GM23338 (cell line): Measurements from ENCODE around the gene SLC9A3. TPM values are rescaled to one million over a fixed set of nuclear protein-coding genes. Genes with fewer than 3 reads are reported as not detected.

Experiments
- ATAC-seq: fragments of 200-7000 bp; cut with Tn5 transposase; 3 replicates; pipeline ENCODE4 v1.9.1; 2020
- DNase-seq: peaks from one replicate; pipeline ENCODE4 v3.0.0-alpha.2; 2015; ENCODE audit warnings: low spot score
- H2AFZ ChIP-seq: fragments of 200-600 bp; sonication (generic); 2 replicates; pipeline ENCODE4 v1.8.0; 2016; ENCODE audit warnings: antibody characterized with exemption, mild to moderate bottlenecking, moderate library complexity
- H3F3A ChIP-seq: fragments of 200-600 bp; sonication (generic); replicated peaks from 2 replicates; pipeline ENCODE4 v1.8.0; 2017; ENCODE audit warnings: antibody characterized with exemption, mixed run types, low read depth
- H3K27ac ChIP-seq: fragments of 200-600 bp; sonication (generic); 2 replicates; pipeline ENCODE4 v1.6.1; 2016; ENCODE audit warnings: low read depth
- H3K27me3 ChIP-seq: fragments of 200-600 bp; sonication (generic); 2 replicates; pipeline ENCODE4 v1.8.0; 2016; ENCODE audit warnings: mild to moderate bottlenecking, mixed run types, moderate library complexity; ENCODE audit not compliant: insufficient read depth
- H3K36me3 ChIP-seq: fragments of 200-600 bp; sonication (generic); 2 replicates; pipeline ENCODE4 v1.8.0; 2016; ENCODE audit warnings: mild to moderate bottlenecking; ENCODE audit not compliant: insufficient read depth
- H3K4me1 ChIP-seq: fragments of 200-600 bp; sonication (generic); 2 replicates; pipeline ENCODE4 v1.8.0; 2016; ENCODE audit warnings: mild to moderate bottlenecking, moderate library complexity; ENCODE audit not compliant: insufficient read depth
- H3K4me2 ChIP-seq: fragments of 200-600 bp; sonication (generic); 2 replicates; pipeline ENCODE4 v1.7.1; 2017; ENCODE audit warnings: mixed run types
- H3K4me3 ChIP-seq: fragments of 200-600 bp; sonication (generic); 2 replicates; pipeline ENCODE4 v1.6.1; 2016; ENCODE audit warnings: mixed run types
- H3K79me2 ChIP-seq: fragments of 200-600 bp; sonication (generic); replicated peaks from 2 replicates; pipeline ENCODE4 v1.8.0; 2017; ENCODE audit warnings: mild to moderate bottlenecking; ENCODE audit not compliant: insufficient read depth
- H3K9me2 ChIP-seq: fragments of 200-600 bp; sonication (generic); 2 replicates; pipeline ENCODE4 v1.8.0; 2017; ENCODE audit not compliant: insufficient read depth
- H4K20me1 ChIP-seq: fragments of 200-600 bp; sonication (generic); replicated peaks from 2 replicates; pipeline ENCODE4 v1.8.0; 2017; ENCODE audit warnings: mild to moderate bottlenecking; ENCODE audit not compliant: insufficient read depth
- H3K27ac Mint-ChIP-seq: 2 replicates; pipeline ENCODE4 v1.8.0; 2020; ENCODE audit warnings: inconsistent platforms, mild to moderate bottlenecking, moderate library complexity, mixed read lengths
- H3K27me3 Mint-ChIP-seq: 3 replicates; pipeline ENCODE4 v1.8.0; 2022; ENCODE audit warnings: low read depth, mild to moderate bottlenecking, moderate library complexity, mixed read lengths, inconsistent platforms; ENCODE audit not compliant: insufficient read depth, poor library complexity
- H3K36me3 Mint-ChIP-seq: 3 replicates; pipeline ENCODE4 v1.8.0; 2021; ENCODE audit warnings: low read depth, mild to moderate bottlenecking, inconsistent platforms, moderate library complexity, mixed read lengths
- H3K4me1 Mint-ChIP-seq: 3 replicates; pipeline ENCODE4 v1.8.0; 2020; ENCODE audit warnings: mild to moderate bottlenecking, inconsistent platforms, mixed read lengths
- H3K4me3 Mint-ChIP-seq: 3 replicates; pipeline ENCODE4 v1.8.0; 2021; ENCODE audit warnings: moderate library complexity, mild to moderate bottlenecking, inconsistent platforms, mixed read lengths
- H3K9me3 Mint-ChIP-seq: 3 replicates; pipeline ENCODE4 v1.8.0; 2020; ENCODE audit warnings: moderate library complexity, mild to moderate bottlenecking, inconsistent platforms, mixed read lengths
- CREB1 ChIP-seq: fragments of 250-450 bp; sonication (Bioruptor Pico); IDR thresholded peaks from 2 replicates; pipeline ENCODE4 v1.5.0; 2020; ENCODE audit warnings: low read depth, mild to moderate bottlenecking, moderate library complexity
- EZH2phosphoT487 ChIP-seq: fragments of 200-600 bp; sonication (generic); IDR thresholded peaks from one replicate; pipeline ENCODE4 v1.8.1; 2018; ENCODE audit warnings: antibody characterized with exemption; ENCODE audit not compliant: unreplicated experiment
- JUNB ChIP-seq: IDR thresholded peaks from one replicate; pipeline ENCODE4 v1.6.1; 2016; ENCODE audit warnings: antibody characterized with exemption; ENCODE audit not compliant: unreplicated experiment
- STAT1 ChIP-seq: IDR thresholded peaks from one replicate; pipeline ENCODE4 v1.6.1; 2016; ENCODE audit warnings: antibody characterized with exemption; ENCODE audit not compliant: unreplicated experiment
- ZNF114 ChIP-seq: fragments of 250-450 bp; sonication (Bioruptor Pico); IDR thresholded peaks from 2 replicates; pipeline ENCODE4 v1.5.0; 2020; ENCODE audit warnings: mild to moderate bottlenecking, moderate library complexity
- ZNF331 ChIP-seq: fragments of 250-450 bp; sonication (Bioruptor Pico); IDR thresholded peaks from 2 replicates; pipeline ENCODE4 v1.5.0; 2020; ENCODE audit warnings: low read depth, mild to moderate bottlenecking, moderate library complexity
- polyA plus RNA-seq: library from polyadenylated mRNA; unstranded; fragments of >200 nt; fragmentation: Nextera tagmentation; extraction: Ambion mirVana; gene quantifications from 2 replicates; pipeline ENCODE4 v1.2.1, GENCODE V29; 2016
- total RNA-seq: library from RNA; depleted of rRNA; stranded (reverse); fragments of >200 nt; shearing (Covaris generic); gene quantifications from 2 replicates; pipeline ENCODE4 v1.2.3, GENCODE V29; 2014
- TF ChIP-seq, protein P1 (sequence below): IDR thresholded peaks from one replicate; pipeline ENCODE4 v1.6.1; 2018; ENCODE audit warnings: antibody characterized with exemption; ENCODE audit not compliant: unreplicated experiment
- TF ChIP-seq, protein P2 (sequence below), 2 experiments: fragments of 200-600 bp in 1 of 2; sonication (generic) in 1 of 2; conservative IDR thresholded peaks; 2 replicates each; pipeline versions ENCODE4 v1.5.1 to v1.6.1; 2016 to 2017; ENCODE audit warnings: antibody characterized with exemption in 2 of 2, low read depth in 2 of 2, mild to moderate bottlenecking in 2 of 2, moderate library complexity in 1 of 2
- TF ChIP-seq, protein P3 (sequence below): fragments of 250-450 bp; sonication (Bioruptor Pico); IDR thresholded peaks from 2 replicates; pipeline ENCODE4 v1.5.0; 2020; ENCODE audit warnings: mild to moderate bottlenecking, moderate library complexity

SLC9A3 gene
- total and polyA plus RNA-seq, 2 experiments from 2014 or later, result 0.39 to 3.1 TPM

- TF ChIP-seq, protein P1, sequence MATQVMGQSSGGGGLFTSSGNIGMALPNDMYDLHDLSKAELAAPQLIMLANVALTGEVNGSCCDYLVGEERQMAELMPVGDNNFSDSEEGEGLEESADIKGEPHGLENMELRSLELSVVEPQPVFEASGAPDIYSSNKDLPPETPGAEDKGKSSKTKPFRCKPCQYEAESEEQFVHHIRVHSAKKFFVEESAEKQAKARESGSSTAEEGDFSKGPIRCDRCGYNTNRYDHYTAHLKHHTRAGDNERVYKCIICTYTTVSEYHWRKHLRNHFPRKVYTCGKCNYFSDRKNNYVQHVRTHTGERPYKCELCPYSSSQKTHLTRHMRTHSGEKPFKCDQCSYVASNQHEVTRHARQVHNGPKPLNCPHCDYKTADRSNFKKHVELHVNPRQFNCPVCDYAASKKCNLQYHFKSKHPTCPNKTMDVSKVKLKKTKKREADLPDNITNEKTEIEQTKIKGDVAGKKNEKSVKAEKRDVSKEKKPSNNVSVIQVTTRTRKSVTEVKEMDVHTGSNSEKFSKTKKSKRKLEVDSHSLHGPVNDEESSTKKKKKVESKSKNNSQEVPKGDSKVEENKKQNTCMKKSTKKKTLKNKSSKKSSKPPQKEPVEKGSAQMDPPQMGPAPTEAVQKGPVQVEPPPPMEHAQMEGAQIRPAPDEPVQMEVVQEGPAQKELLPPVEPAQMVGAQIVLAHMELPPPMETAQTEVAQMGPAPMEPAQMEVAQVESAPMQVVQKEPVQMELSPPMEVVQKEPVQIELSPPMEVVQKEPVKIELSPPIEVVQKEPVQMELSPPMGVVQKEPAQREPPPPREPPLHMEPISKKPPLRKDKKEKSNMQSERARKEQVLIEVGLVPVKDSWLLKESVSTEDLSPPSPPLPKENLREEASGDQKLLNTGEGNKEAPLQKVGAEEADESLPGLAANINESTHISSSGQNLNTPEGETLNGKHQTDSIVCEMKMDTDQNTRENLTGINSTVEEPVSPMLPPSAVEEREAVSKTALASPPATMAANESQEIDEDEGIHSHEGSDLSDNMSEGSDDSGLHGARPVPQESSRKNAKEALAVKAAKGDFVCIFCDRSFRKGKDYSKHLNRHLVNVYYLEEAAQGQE, result no peak
- TF ChIP-seq CREB1 (CRISPR knock-in tag), result no peak
- no peak for TF ChIP-seq STAT1
- TF ChIP-seq ZNF114 (CRISPR knock-in tag), result no peak
- TF ChIP-seq, protein P2, sequence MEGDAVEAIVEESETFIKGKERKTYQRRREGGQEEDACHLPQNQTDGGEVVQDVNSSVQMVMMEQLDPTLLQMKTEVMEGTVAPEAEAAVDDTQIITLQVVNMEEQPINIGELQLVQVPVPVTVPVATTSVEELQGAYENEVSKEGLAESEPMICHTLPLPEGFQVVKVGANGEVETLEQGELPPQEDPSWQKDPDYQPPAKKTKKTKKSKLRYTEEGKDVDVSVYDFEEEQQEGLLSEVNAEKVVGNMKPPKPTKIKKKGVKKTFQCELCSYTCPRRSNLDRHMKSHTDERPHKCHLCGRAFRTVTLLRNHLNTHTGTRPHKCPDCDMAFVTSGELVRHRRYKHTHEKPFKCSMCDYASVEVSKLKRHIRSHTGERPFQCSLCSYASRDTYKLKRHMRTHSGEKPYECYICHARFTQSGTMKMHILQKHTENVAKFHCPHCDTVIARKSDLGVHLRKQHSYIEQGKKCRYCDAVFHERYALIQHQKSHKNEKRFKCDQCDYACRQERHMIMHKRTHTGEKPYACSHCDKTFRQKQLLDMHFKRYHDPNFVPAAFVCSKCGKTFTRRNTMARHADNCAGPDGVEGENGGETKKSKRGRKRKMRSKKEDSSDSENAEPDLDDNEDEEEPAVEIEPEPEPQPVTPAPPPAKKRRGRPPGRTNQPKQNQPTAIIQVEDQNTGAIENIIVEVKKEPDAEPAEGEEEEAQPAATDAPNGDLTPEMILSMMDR (conservative IDR thresholded peaks at IDR 0.05; ENCODE audit: low read depth in 2 of 2), result no peak
- TF ChIP-seq JUNB, result no peak
- no peak for TF ChIP-seq EZH2phosphoT487
- no peak for TF ChIP-seq ZNF331 (CRISPR knock-in tag)
- Histone ChIP-seq H2AFZ (no peak overlapping the region), H3K4me2 (no peak overlapping the region), H3K27me3 (peaks cover 16% of the 10 kb centered on the region), H3K79me2 (no peaks in the 10 kb centered on the region), H3K4me1 (no peaks in the 10 kb centered on the region; the same call in 1 of the 2 replicates), H3F3A (no peaks in the 10 kb centered on the region), H3K9me2 (no peaks in the 10 kb centered on the region), H3K36me3 (no peaks in the 10 kb centered on the region), H3K27ac (no peak overlapping the region), H3K4me3 (no peak overlapping the region), H4K20me1 (no peaks in the 10 kb centered on the region)
- no peaks in the 10 kb centered on the region; the same call in 2 of the 3 replicates for H3K36me3 Mint-ChIP-seq
- DNase-seq, result no peak
- peak; percentile 5; the same call in 2 of the 3 replicates for ATAC-seq
- H3K27ac Mint-ChIP-seq, result no peak overlapping the region
- H3K9me3 Mint-ChIP-seq, result 0 out of 3 replicates have a peak, but pooled peaks cover 4% of the 10 kb centered on the region
- H3K27me3 Mint-ChIP-seq, result peaks cover 65% of the 10 kb centered on the region
- peaks cover 14% of the 10 kb centered on the region for H3K4me1 Mint-ChIP-seq
- H3K4me3 Mint-ChIP-seq, result peak overlapping the region; percentile 31; the same call in 1 of the 3 replicates
Measured at GRCh38 chr5:491856-492155, 32.4 kb downstream of the SLC9A3 start.

DNA sequence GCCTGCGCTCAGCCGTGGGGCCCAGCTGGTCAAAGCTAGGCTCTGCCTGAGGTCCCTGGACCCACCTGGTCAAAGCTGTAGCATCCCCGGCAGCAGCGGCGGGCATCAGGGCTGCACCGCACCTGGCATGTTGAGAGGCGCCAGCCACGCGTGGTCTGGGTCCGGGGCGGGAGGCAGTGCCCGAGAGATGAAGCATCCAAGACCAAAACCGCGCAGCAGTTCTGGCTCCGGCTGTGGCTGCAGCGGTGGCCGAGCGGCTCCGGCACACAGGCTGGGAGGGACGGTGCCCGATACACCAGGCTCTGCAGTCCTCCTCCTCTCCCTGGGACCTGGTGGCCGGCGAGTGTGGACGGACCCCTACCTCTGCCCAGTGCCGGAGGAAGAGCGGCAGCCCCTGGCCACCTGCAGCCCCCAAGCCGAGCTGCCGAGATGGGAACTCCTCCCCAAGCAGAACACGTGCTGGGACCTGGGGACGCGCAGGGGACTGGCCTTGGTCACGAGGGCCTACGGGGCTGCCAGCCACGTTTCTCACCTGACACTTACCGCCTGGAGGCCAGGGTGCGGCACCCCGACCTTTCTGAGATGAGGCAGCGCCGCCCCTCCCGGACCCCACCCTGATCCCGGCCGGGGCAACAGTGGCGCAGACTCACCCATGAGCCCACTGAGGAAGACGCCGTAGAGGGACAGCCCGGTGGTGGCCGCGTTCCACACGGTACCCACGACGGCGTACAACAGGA lies 33.0 kb downstream of the SLC9A3 start:
- H3K27ac ChIP-seq, result no peak overlapping the region
- TF ChIP-seq, protein P3, sequence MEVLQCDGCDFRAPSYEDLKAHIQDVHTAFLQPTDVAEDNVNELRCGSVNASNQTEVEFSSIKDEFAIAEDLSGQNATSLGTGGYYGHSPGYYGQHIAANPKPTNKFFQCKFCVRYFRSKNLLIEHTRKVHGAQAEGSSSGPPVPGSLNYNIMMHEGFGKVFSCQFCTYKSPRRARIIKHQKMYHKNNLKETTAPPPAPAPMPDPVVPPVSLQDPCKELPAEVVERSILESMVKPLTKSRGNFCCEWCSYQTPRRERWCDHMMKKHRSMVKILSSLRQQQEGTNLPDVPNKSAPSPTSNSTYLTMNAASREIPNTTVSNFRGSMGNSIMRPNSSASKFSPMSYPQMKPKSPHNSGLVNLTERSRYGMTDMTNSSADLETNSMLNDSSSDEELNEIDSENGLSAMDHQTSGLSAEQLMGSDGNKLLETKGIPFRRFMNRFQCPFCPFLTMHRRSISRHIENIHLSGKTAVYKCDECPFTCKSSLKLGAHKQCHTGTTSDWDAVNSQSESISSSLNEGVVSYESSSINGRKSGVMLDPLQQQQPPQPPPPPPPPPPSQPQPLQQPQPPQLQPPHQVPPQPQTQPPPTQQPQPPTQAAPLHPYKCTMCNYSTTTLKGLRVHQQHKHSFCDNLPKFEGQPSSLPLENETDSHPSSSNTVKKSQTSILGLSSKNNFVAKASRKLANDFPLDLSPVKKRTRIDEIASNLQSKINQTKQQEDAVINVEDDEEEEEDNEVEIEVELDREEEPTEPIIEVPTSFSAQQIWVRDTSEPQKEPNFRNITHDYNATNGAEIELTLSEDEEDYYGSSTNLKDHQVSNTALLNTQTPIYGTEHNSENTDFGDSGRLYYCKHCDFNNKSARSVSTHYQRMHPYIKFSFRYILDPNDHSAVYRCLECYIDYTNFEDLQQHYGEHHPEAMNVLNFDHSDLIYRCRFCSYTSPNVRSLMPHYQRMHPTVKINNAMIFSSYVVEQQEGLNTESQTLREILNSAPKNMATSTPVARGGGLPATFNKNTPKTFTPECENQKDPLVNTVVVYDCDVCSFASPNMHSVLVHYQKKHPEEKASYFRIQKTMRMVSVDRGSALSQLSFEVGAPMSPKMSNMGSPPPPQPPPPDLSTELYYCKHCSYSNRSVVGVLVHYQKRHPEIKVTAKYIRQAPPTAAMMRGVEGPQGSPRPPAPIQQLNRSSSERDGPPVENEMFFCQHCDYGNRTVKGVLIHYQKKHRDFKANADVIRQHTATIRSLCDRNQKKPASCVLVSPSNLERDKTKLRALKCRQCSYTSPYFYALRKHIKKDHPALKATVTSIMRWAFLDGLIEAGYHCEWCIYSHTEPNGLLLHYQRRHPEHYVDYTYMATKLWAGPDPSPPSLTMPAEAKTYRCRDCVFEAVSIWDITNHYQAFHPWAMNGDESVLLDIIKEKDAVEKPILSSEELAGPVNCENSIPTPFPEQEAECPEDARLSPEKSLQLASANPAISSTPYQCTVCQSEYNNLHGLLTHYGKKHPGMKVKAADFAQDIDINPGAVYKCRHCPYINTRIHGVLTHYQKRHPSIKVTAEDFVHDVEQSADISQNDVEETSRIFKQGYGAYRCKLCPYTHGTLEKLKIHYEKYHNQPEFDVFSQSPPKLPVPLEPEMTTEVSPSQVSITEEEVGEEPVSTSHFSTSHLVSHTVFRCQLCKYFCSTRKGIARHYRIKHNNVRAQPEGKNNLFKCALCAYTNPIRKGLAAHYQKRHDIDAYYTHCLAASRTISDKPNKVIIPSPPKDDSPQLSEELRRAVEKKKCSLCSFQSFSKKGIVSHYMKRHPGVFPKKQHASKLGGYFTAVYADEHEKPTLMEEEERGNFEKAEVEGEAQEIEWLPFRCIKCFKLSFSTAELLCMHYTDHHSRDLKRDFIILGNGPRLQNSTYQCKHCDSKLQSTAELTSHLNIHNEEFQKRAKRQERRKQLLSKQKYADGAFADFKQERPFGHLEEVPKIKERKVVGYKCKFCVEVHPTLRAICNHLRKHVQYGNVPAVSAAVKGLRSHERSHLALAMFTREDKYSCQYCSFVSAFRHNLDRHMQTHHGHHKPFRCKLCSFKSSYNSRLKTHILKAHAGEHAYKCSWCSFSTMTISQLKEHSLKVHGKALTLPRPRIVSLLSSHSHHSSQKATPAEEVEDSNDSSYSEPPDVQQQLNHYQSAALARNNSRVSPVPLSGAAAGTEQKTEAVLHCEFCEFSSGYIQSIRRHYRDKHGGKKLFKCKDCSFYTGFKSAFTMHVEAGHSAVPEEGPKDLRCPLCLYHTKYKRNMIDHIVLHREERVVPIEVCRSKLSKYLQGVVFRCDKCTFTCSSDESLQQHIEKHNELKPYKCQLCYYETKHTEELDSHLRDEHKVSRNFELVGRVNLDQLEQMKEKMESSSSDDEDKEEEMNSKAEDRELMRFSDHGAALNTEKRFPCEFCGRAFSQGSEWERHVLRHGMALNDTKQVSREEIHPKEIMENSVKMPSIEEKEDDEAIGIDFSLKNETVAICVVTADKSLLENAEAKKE (CRISPR knock-in tag), result no peak
- TF ChIP-seq JUNB (no peak), ZNF331 (CRISPR knock-in tag) (no peak), EZH2phosphoT487 (no peak)

More for the DNA sequence above, 33.0 kb downstream of the SLC9A3 start:
- no peaks in the 10 kb centered on the region for H3K36me3 ChIP-seq
- Mint-ChIP-seq H3K27ac (no peak overlapping the region), H3K4me3 (peak overlapping the region; percentile 31; the same call in 1 of the 3 replicates), H3K9me3 (0 out of 3 replicates have a peak, but pooled peaks cover 4% of the 10 kb centered on the region), H3K36me3 (no peaks in the 10 kb centered on the region; the same call in 2 of the 3 replicates), H3K27me3 (peaks cover 60% of the 10 kb centered on the region), H3K4me1 (peaks cover 11% of the 10 kb centered on the region)
- no peak overlapping the region for H3K4me2 ChIP-seq
- H3K4me3 ChIP-seq, result no peak overlapping the region
- peaks cover 12% of the 10 kb centered on the region for H3K27me3 ChIP-seq
- no peaks in the 10 kb centered on the region for H4K20me1 ChIP-seq
- H3K79me2 ChIP-seq, result no peaks in the 10 kb centered on the region
- H3F3A ChIP-seq, result no peaks in the 10 kb centered on the region
- no peak overlapping the region for H2AFZ ChIP-seq
- H3K9me2 ChIP-seq, result no peaks in the 10 kb centered on the region
- ATAC-seq (peak; percentile 7; the same call in 2 of the 3 replicates), DNase-seq (no peak)
- H3K4me1 ChIP-seq, result no peaks in the 10 kb centered on the region; the same call in 1 of the 2 replicates
